Measurements from ENCODE around the gene RFNG.

GRCh38 chr17:82016875-82017459, 34.6 kb downstream of the RFNG start:
- TF ChIP-seq CTCF (IDR thresholded peaks at IDR 0.05) (no peak), POLR2A (IDR thresholded peaks at IDR 0.05) (no peak)

Measured in thyroid gland (tissue), 4 donors.